HL-60/S4 treated with phorbol 12-myristate 13-acetate at 8.2 ng/mL for 4 days and 3 days (cell line): ENCODE measurements around the gene RETREG2.

ENCODE experiments used
- in situ Hi-C: fragments of 300-500 bp; cut with MboI; formaldehyde crosslinking; loops from 2 replicates; pipeline ENCODE4 v1.15.0; 2022; ENCODE audit warnings: low sequenced_read_pairs

The RETREG2 gene

GRCh38 chr2:219168526-219168925, 9.5 kb upstream of the RETREG2 start:
- in situ Hi-C loops = no loop called here

GRCh38 chr2:219168932-219169331, 9.1 kb upstream of the RETREG2 start:
- in situ Hi-C loops = no loop called here

GRCh38 chr2:219169930-219170654, 8.0 kb upstream of the RETREG2 start, which contains the start of gene SLC23A3:
Gene SLC23A3 (minus strand): TSS chr2:219170029. CDS start chr2:219169984, 45 bp downstream.
- in situ Hi-C loops = no loop called here

GRCh38 chr2:219171231-219171651, 6.8 kb upstream of the RETREG2 start:
- in situ Hi-C loops = no loop called here

- in situ Hi-C loops = no loop called here
Measured at GRCh38 chr2:219172231-219173154, 5.6 kb upstream of the RETREG2 start.

- in situ Hi-C loops = no loop called here
Measured at GRCh38 chr2:219173176-219173575, 4.9 kb upstream of the RETREG2 start.

- in situ Hi-C loops = no loop called here
Measured at GRCh38 chr2:219174146-219174545, 3.9 kb upstream of the RETREG2 start.

- in situ Hi-C loops = no loop called here
Measured at GRCh38 chr2:219174801-219175200, 3.3 kb upstream of the RETREG2 start.

- in situ Hi-C loops = no loop called here
Measured at GRCh38 chr2:219175486-219175885, 2.6 kb upstream of the RETREG2 start.

GRCh38 chr2:219175928-219176817, 1.9 kb upstream of the RETREG2 start:
- in situ Hi-C loops = no loop called here

- in situ Hi-C loops = no loop called here
Measured at GRCh38 chr2:219176818-219177551, 1.1 kb upstream of the RETREG2 start, which contains the start of gene CNPPD1. Gene CNPPD1 (minus strand): TSS chr2:219176925. CDS start chr2:219176828, 97 bp downstream.

- in situ Hi-C loops = no loop called here
Measured at GRCh38 chr2:219178377-219179175, 501 bp downstream of the RETREG2 start.

GRCh38 chr2:219179601-219180465, 1.8 kb downstream of the RETREG2 start:
- in situ Hi-C loops = no loop called here

- in situ Hi-C loops = no loop called here
Measured at GRCh38 chr2:219180961-219181360, 2.9 kb downstream of the RETREG2 start.

- in situ Hi-C loops = no loop called here
Measured at GRCh38 chr2:219181531-219181930, 3.5 kb downstream of the RETREG2 start.

- in situ Hi-C loops = no loop called here
Measured at GRCh38 chr2:219182331-219183150, 4.5 kb downstream of the RETREG2 start.

- in situ Hi-C loops = no loop called here
Measured at GRCh38 chr2:219183151-219183772, 5.2 kb downstream of the RETREG2 start.
